Measurements from ENCODE around the gene COLEC12.

The COLEC12 gene

GRCh38 chr18:500632-501405 is at the start of gene COLEC12:
Gene COLEC12 (minus strand): TSS chr18:500701. CDS start chr18:500514, 187 bp downstream.
- Mint-ChIP-seq H3K9me3 (no peaks in the 10 kb centered on the region), H3K36me3 (ENCODE audit: low read depth) (no peaks in the 10 kb centered on the region), H3K4me1 (ENCODE audit: low read depth) (peaks cover 11% of the 10 kb centered on the region), H3K27ac (no peak within 1 kb of the TSS), H3K4me3 (peak within 1 kb of the TSS; percentile 4), H3K27me3 (peaks cover 54% of the 10 kb centered on the region)
- DNase-seq = no peak

GRCh38 chr18:549967-550366 is 49.5 kb upstream of the COLEC12 start:
- Mint-ChIP-seq H3K36me3 (ENCODE audit: low read depth) (no peaks in the 10 kb centered on the region), H3K9me3 (no peaks in the 10 kb centered on the region), H3K27me3 (peaks cover 15% of the 10 kb centered on the region), H3K4me1 (ENCODE audit: low read depth) (no peaks in the 10 kb centered on the region), H3K27ac (no peak overlapping the region), H3K4me3 (no peak overlapping the region)
- DNase-seq = no peak

- H3K27ac Mint-ChIP-seq = no peak overlapping the region
Measured at GRCh38 chr18:543447-544078, 43.1 kb upstream of the COLEC12 start.

GRCh38 chr18:533995-534601 is 33.6 kb upstream of the COLEC12 start:
- H3K27ac Mint-ChIP-seq = no peak overlapping the region
- no peak overlapping the region for H3K4me3 Mint-ChIP-seq
- no peaks in the 10 kb centered on the region for H3K9me3 Mint-ChIP-seq

More at GRCh38 chr18:543447-544078, 43.1 kb upstream of the COLEC12 start:
- peaks cover 10% of the 10 kb centered on the region for H3K27me3 Mint-ChIP-seq
- no peaks in the 10 kb centered on the region for H3K4me1 Mint-ChIP-seq (ENCODE audit: low read depth)
- H3K36me3 Mint-ChIP-seq (ENCODE audit: low read depth) = no peaks in the 10 kb centered on the region
- no peak for DNase-seq
- H3K4me3 Mint-ChIP-seq = no peak overlapping the region
- no peaks in the 10 kb centered on the region for H3K9me3 Mint-ChIP-seq

GRCh38 chr18:532632-533031 is 32.1 kb upstream of the COLEC12 start:
- no peaks in the 10 kb centered on the region for H3K36me3 Mint-ChIP-seq (ENCODE audit: low read depth)
- H3K27me3 Mint-ChIP-seq = peaks cover 20% of the 10 kb centered on the region
- no peaks in the 10 kb centered on the region for H3K4me1 Mint-ChIP-seq (ENCODE audit: low read depth)

More at GRCh38 chr18:533995-534601, 33.6 kb upstream of the COLEC12 start:
- DNase-seq = no peak
- H3K4me1 Mint-ChIP-seq (ENCODE audit: low read depth) = no peaks in the 10 kb centered on the region
- no peaks in the 10 kb centered on the region for H3K36me3 Mint-ChIP-seq (ENCODE audit: low read depth)
- peaks cover 17% of the 10 kb centered on the region for H3K27me3 Mint-ChIP-seq

GRCh38 chr18:532018-532417 is 31.5 kb upstream of the COLEC12 start:
- no peaks in the 10 kb centered on the region for H3K36me3 Mint-ChIP-seq (ENCODE audit: low read depth)
- no peak for DNase-seq
- no peaks in the 10 kb centered on the region for H3K4me1 Mint-ChIP-seq (ENCODE audit: low read depth)
- H3K27ac Mint-ChIP-seq = no peak overlapping the region
- H3K27me3 Mint-ChIP-seq = peaks cover 26% of the 10 kb centered on the region
- H3K9me3 Mint-ChIP-seq = no peaks in the 10 kb centered on the region
- H3K4me3 Mint-ChIP-seq = no peak overlapping the region

More at GRCh38 chr18:532632-533031, 32.1 kb upstream of the COLEC12 start:
- Mint-ChIP-seq H3K27ac (no peak overlapping the region), H3K4me3 (no peak overlapping the region), H3K9me3 (no peaks in the 10 kb centered on the region)
- no peak for DNase-seq

GRCh38 chr18:527146-527545 is 26.6 kb upstream of the COLEC12 start:
- no peak for DNase-seq
- Mint-ChIP-seq H3K4me3 (no peak overlapping the region), H3K4me1 (ENCODE audit: low read depth) (no peaks in the 10 kb centered on the region), H3K27me3 (peaks cover 29% of the 10 kb centered on the region), H3K27ac (no peak overlapping the region), H3K36me3 (ENCODE audit: low read depth) (no peaks in the 10 kb centered on the region), H3K9me3 (no peaks in the 10 kb centered on the region)

- H3K4me1 Mint-ChIP-seq (ENCODE audit: low read depth) = no peaks in the 10 kb centered on the region
- no peak overlapping the region for H3K27ac Mint-ChIP-seq
- peaks cover 25% of the 10 kb centered on the region for H3K27me3 Mint-ChIP-seq
- no peak for DNase-seq
- H3K36me3 Mint-ChIP-seq (ENCODE audit: low read depth) = no peaks in the 10 kb centered on the region
- H3K9me3 Mint-ChIP-seq = no peaks in the 10 kb centered on the region
- no peak overlapping the region for H3K4me3 Mint-ChIP-seq
Measured at GRCh38 chr18:526681-527080, 26.2 kb upstream of the COLEC12 start.

GRCh38 chr18:525036-525797 is 24.7 kb upstream of the COLEC12 start:
- no peak for DNase-seq
- Mint-ChIP-seq H3K27ac (no peak overlapping the region), H3K4me3 (no peak overlapping the region), H3K4me1 (ENCODE audit: low read depth) (no peaks in the 10 kb centered on the region), H3K27me3 (peaks cover 21% of the 10 kb centered on the region), H3K9me3 (no peaks in the 10 kb centered on the region), H3K36me3 (ENCODE audit: low read depth) (no peaks in the 10 kb centered on the region)

- no peaks in the 10 kb centered on the region for H3K4me1 Mint-ChIP-seq (ENCODE audit: low read depth)
- H3K27me3 Mint-ChIP-seq = peaks cover 18% of the 10 kb centered on the region
- no peaks in the 10 kb centered on the region for H3K9me3 Mint-ChIP-seq
- no peak for DNase-seq
- no peak overlapping the region for H3K4me3 Mint-ChIP-seq
- H3K27ac Mint-ChIP-seq = no peak overlapping the region
- H3K36me3 Mint-ChIP-seq (ENCODE audit: low read depth) = no peaks in the 10 kb centered on the region
Measured at GRCh38 chr18:524466-524865, 24.0 kb upstream of the COLEC12 start.

GRCh38 chr18:523561-523960 is 23.1 kb upstream of the COLEC12 start:
- DNase-seq = no peak
- Mint-ChIP-seq H3K27me3 (peaks cover 15% of the 10 kb centered on the region), H3K9me3 (no peaks in the 10 kb centered on the region), H3K36me3 (ENCODE audit: low read depth) (no peaks in the 10 kb centered on the region), H3K27ac (no peak overlapping the region), H3K4me3 (no peak overlapping the region), H3K4me1 (ENCODE audit: low read depth) (peaks cover 6% of the 10 kb centered on the region)

GRCh38 chr18:519019-519879 is 18.7 kb upstream of the COLEC12 start:
- Mint-ChIP-seq H3K9me3 (peaks cover 3% of the 10 kb centered on the region), H3K4me3 (no peak overlapping the region), H3K27ac (peak overlapping the region; percentile 19), H3K27me3 (peaks cover 3% of the 10 kb centered on the region), H3K4me1 (ENCODE audit: low read depth) (peaks cover 6% of the 10 kb centered on the region), H3K36me3 (ENCODE audit: low read depth) (no peaks in the 10 kb centered on the region)
- no peak for DNase-seq

- no peak for DNase-seq
- Mint-ChIP-seq H3K4me1 (ENCODE audit: low read depth) (peaks cover 6% of the 10 kb centered on the region), H3K27ac (no peak overlapping the region), H3K9me3 (peaks cover 5% of the 10 kb centered on the region), H3K27me3 (peaks cover 3% of the 10 kb centered on the region), H3K36me3 (ENCODE audit: low read depth) (no peaks in the 10 kb centered on the region), H3K4me3 (no peak overlapping the region)
Measured at GRCh38 chr18:518081-518480, 17.6 kb upstream of the COLEC12 start.

GRCh38 chr18:515838-516237 is 15.3 kb upstream of the COLEC12 start:
- no peak for DNase-seq
- Mint-ChIP-seq H3K36me3 (ENCODE audit: low read depth) (no peaks in the 10 kb centered on the region), H3K27me3 (peaks cover 3% of the 10 kb centered on the region), H3K4me1 (ENCODE audit: low read depth) (peaks cover 6% of the 10 kb centered on the region), H3K4me3 (no peak overlapping the region), H3K9me3 (peaks cover 5% of the 10 kb centered on the region), H3K27ac (no peak overlapping the region)
